Eye (tissue), 1 donor: ENCODE data around the gene CCNJL.

ENCODE experiments used
- DNase-seq: peaks from one replicate; pipeline ENCODE4 v3.0.0-alpha.2; 2015

CCNJL gene

GRCh38 chr5:160289356-160289651 lies 23.1 kb downstream of the CCNJL start:
- DNase-seq, result no peak

GRCh38 chr5:160287378-160288051 lies 24.8 kb downstream of the CCNJL start:
- peak; percentile 89 for DNase-seq

DNA sequence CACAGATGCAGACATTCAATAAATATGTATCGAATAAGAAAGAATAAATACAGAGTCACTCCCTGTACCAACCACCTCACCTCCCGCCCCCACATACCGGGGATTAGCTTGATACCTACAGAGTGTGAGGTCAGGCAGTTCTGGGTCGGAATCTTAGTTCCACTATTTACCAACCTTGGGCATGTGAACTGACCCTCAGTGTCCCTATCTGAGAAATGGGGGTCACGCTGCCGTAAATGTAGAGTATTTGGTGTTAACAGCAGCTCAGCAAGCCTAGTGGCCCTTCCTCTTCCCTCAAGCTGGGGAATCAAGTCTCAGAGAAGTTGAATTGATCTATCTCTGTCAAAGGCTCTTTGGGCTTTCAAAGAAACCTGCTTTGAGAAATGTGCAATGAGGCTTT lies 25.4 kb downstream of the CCNJL start:
- DNase-seq, result no peak

GRCh38 chr5:160285316-160285715 lies 27.0 kb downstream of the CCNJL start:
- DNase-seq, result no peak

- no peak for DNase-seq
These were observed 28.0 kb downstream of the CCNJL start for GRCh38 chr5:160284291-160284873.

GRCh38 chr5:160281275-160281674 lies 31.1 kb downstream of the CCNJL start:
- DNase-seq, result no peak

DNA sequence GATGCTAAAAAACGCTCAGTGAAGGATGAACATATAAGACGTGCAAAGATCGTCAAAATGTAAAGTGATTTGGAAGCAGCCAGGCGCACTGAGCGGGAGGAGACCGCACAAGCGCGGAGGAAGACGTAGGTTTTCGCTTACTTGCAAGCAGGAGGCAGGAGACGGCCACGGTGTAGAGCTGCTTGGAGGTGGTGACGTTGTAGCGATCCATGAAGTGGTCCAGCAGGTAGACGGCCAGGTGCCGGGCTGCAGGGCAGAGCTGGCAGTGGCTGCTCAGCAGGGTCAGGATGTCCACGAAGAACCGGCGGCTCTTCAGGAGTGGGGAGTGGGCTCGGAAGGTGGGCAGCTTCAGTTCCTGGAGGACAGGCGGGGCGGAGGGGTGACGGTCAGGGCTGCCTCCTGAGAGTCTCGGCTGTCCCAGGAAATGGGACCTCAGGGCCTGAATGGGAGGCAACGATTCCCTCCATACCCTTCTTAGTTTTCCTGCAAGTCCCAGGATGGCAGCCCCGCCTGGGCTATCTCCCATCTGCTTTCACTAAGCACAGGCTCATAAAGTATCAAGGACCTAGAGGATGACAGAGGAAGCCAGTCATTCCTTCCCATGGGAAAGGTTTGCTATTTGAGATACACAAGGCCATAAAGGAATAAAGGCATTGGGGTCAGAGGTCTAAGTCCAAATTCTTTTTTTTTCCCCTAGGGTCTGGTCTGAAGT lies 31.8 kb downstream of the CCNJL start:
- DNase-seq, result no peak

- DNase-seq, result peak; percentile 39
These were observed 34.0 kb downstream of the CCNJL start for GRCh38 chr5:160278343-160278742.

- DNase-seq, result no peak
These were observed 37.9 kb downstream of the CCNJL start for GRCh38 chr5:160274483-160274931.

GRCh38 chr5:160272889-160273288 lies 39.5 kb downstream of the CCNJL start:
- no peak for DNase-seq

- no peak for DNase-seq
These were observed 40.1 kb downstream of the CCNJL start for GRCh38 chr5:160272264-160272663.

DNA sequence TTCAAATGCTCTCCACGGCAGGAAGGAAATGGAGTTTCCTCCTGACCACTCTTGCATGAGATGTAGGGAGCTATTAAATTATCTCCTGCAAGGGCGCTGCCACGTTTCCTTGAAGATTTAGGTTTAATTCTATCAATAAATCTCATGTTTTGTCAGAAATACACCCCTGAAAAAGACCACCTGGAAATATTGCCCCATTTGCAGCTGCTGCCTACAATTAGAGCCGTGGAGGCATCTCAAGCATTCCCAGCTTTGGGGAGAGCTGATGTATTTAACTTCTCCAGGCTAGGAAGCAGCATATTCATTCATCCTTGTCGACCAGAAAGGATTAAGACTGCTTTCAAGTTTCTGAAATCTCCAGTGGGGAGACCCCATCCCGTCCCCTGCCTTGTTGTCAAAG lies 40.5 kb downstream of the CCNJL start:
- DNase-seq, result peak; percentile 40

- DNase-seq, result peak; percentile 32
These were observed 41.0 kb downstream of the CCNJL start for GRCh38 chr5:160271396-160271795.

DNA sequence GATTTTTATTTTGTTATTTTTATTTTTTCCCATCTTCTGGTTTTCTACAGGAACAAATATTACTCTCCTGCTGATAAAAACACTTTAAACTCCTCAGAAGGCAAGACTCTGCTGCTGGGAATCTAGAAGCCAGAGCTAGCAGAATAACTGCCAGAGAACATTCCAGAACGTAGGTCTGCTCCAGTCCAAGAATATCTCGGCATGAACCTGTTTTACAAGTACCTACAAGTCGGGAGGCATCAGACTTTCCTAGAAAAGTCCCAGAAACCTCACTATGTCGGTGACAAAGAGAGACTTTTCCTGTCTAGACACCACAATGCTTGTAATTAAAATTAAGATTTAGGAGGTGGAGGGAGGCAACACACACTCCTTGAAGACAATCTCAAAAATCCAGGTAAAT lies 41.7 kb downstream of the CCNJL start:
- no peak for DNase-seq

- DNase-seq, result peak; percentile 43
These were observed 43.3 kb downstream of the CCNJL start for GRCh38 chr5:160269017-160269416.

DNA sequence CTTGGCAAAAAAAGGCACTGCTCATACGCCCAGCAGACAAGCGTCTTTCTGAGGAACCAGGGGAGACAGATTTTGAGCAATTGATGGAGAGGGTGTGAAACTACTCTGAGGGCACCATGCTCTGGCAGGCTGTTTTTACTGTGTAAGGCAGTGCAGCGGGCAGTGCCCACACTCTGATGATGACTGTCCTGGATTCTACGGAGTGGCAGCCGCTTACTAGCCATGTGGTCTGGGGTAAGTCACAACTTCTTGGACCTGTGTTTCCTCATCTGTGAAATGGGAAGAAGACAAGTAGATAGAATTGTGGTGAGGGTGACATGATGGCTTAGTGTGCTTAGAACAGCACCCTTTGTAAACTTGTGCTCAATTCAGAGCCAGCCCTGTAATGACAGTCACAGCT lies 44.2 kb downstream of the CCNJL start:
- DNase-seq, result no peak

- no peak for DNase-seq
These were observed 45.5 kb downstream of the CCNJL start for GRCh38 chr5:160266752-160267345.

GRCh38 chr5:160266044-160266443 lies 46.3 kb downstream of the CCNJL start:
- no peak for DNase-seq

DNA sequence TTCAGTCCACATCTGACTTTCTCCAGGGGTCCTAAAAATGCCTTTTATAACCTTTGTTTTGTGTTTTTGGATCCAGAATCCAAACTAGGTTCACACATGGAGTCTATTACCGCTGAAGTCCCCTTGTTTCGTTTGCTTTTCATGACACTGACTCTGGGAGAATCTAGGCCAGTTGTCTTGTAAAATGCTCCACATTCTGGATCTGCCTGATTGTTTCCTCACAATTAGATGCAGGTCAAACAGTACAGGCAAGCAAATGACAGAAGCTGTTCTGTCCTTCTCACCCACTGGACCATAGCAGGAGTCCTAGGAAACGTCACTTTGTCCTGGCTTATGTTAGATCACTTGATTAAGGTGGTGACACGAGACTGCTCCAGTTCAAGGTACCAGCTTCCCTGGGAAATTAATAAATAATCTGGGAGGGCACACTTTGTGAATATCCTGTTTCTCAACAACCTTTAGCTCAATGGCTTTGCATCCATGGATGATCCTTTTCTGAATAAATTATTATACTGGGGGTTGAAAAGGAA lies 49.0 kb downstream of the CCNJL start:
- peak; percentile 73 for DNase-seq

DNA sequence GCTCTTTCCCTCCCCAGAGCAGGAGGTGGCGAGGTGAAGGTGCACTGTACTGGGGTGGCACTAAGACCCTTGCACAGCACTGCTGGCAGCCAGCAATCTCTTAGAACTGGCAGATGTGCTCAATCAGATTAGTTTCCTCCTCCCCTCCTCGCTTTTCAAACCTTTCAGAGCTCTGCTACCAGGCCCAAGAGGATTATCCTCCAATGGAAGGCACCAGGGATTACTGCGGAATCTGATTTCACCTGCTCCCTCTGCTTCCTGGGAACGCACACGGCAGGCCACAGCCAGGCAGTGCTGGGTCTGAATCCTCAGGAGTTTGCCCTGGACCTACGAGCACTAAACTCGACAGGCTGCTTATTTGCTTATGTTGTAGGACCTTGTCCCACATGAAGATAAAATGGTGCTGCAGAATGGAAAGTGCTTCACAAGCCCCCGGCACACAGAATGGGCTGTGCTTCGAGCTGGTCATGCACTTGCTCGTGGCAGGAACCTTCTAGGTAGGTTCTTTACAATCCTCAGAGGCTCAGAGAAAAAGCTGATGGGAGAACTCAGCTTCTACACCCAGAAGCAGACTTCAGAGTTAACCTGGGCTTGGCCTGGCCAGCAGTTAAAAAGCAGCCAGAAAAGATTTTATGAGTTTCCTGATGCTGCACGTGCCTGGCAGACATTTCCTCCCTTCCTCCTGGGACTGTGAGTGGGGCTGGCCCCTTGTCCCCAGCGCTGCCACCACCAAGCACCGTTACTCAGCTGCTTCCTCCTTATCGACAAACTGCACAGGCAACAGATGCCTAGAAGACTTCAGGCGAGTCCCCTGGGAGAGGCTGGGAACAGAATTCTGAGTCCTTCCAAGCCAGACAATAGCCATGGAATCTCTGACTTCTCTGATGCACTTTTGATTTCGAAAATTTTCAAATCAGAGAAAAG lies 50.0 kb downstream of the CCNJL start:
- peak; percentile 78 for DNase-seq

DNA sequence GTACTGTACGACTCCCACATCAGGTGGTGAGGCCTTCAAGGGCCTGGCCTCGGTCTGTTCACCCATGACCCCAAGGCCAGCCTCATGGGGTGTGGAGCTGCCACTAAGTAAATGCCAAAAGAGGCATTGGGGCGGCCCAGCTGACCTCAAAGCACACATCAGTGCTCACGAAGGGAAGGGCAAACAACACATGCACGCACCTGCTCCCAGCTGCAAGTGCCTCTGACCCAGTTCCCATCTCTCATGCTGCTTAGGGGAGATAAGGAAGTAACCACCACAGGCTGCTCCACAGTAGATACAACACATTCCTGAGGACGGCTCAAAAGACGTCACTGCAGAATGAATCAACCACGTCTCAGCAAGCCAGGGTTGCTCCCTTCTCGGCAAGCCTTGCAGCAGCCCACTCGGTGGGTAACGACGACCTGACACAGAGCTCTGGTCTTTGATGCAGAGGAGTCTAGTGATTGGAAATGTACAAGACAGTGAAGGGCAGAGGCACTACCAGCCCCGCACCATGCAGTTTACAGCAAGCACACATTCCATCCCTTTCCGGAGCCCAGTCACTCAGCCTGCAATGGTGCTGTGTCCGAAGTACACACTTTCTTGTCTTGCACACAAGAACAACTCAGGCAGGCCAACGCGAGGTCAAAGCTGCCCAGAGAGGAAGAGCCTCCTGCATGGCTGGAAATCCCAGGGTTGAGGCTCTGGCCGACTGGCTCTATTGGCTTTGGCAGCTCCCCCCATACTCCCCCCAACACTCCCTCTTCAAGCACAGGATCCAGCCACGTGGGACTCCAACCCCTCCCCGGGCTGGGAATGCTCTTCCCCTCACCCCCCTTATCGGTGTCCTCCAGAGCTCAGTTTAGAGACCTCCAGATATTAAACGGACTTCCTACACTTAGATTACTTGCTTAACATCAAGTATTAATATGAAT lies 51.2 kb downstream of the CCNJL start:
- peak; percentile 83 for DNase-seq
